Measurements from ENCODE around the gene ZSCAN22. TPM values are rescaled to one million over a fixed set of nuclear protein-coding genes. Genes with fewer than 3 reads are reported as not detected.

Gene ZSCAN22
- total and polyA plus RNA-seq, 2 donors (not counting 3 experiments of a cell fraction or from before 2014, with no cell fraction given), result 3.6 to 3.7 TPM

GRCh38 chr19:58350001-58350861, 23.4 kb downstream of the ZSCAN22 start:
- dilution Hi-C loops (cut with MboI; ENCODE audit: extremely low pct_ligation_motif_present, low sequenced_read_pairs) (no loop called here), intact Hi-C loops (cut with micrococcal nuclease) (no loop called here)
- H3K27me3 ChIP-seq (ENCODE audit: control insufficient read depth in 2 of 2, insufficient read depth in 2 of 2, low read length in 2 of 2), result peaks cover 27 to 49% of the 10 kb centered on the region in 2 experiments
- H2AFZ ChIP-seq (ENCODE audit: low read depth, low read length), result peak overlapping the region; percentile 50
- H3K4me3 ChIP-seq (replicated peaks in 1 of 3; ENCODE audit: insufficient read depth in 1 of 3, low read depth in 1 of 3, low read length in 3 of 3), result no peak overlapping the region
- no TSS peak for BruUV-seq (replicated peaks)
- no peaks in the 10 kb centered on the region for H3K79me2 ChIP-seq (ENCODE audit: control insufficient read depth, insufficient read depth, low read length)
- ChIA-PET CTCF (interaction anchor here (0.9 kb wide), 1 partner anchor 10 kb away, joined by 3 read pairs; no protein-coding TSS in a partner anchor), POLR2A (no interaction called here)
- peak overlapping the region; percentile 19 for H3K4me2 ChIP-seq (ENCODE audit: insufficient read depth, low read length)
- peak in 1 of 2 donors; percentile 22 for TF ChIP-seq CTCF (IDR thresholded peaks at IDR 0.05; ENCODE audit: extremely low read depth in 1 of 2, insufficient read depth in 1 of 2, low read depth in 1 of 2, low read length in 2 of 2)
- peak; percentile 91 for TF ChIP-seq EZH2 (IDR thresholded peaks at IDR 0.05; ENCODE audit: borderline replicate concordance, low read depth, low read length, severe bottlenecking)
- no peak for TF ChIP-seq POLR2AphosphoS5 (IDR thresholded peaks at IDR 0.05; ENCODE audit: insufficient read depth, low read depth, low read length)
- no peaks in the 10 kb centered on the region for H3K9me3 ChIP-seq (replicated peaks; ENCODE audit: control insufficient read depth, insufficient read depth, low read length)
- H3K27ac ChIP-seq (ENCODE audit: insufficient read depth, low read depth, low read length), result no peak overlapping the region
- no peak overlapping the region for H3K9ac ChIP-seq (replicated peaks; ENCODE audit: extremely low read depth, insufficient read depth, low read length)
- no peaks in the 10 kb centered on the region for H4K20me1 ChIP-seq (replicated peaks; ENCODE audit: control insufficient read depth, extremely low read depth, insufficient read depth, low read length)
- no peaks in the 10 kb centered on the region for H3K36me3 ChIP-seq (ENCODE audit: control insufficient read depth in 2 of 2, extremely low read depth in 1 of 2, insufficient read depth in 2 of 2, low read length in 2 of 2)
- DNase-seq (ENCODE audit: low read depth, low spot score) (no peak), FAIRE-seq (no peak)
- H3K4me1 ChIP-seq (ENCODE audit: control insufficient read depth, extremely low read depth, insufficient read depth, low read length), result peaks cover 5% of the 10 kb centered on the region
- no peaks in the 10 kb centered on the region for H3K9me1 ChIP-seq (replicated peaks; ENCODE audit: control insufficient read depth, extremely low read depth, insufficient read depth, low read length)
